ENCODE data around the gene UCK2.

UCK2 gene

GRCh38 chr1:165915932-165916348 lies 88.5 kb downstream of the UCK2 start:
- H3K9me2 ChIP-seq (replicated peaks; ENCODE audit: insufficient read depth, low read length): no peaks in the 10 kb centered on the region
- no peak for DNase-seq
- no peaks in the 10 kb centered on the region for H3K79me2 ChIP-seq (ENCODE audit: low read length)
- no peaks in the 10 kb centered on the region for H4K20me1 ChIP-seq (ENCODE audit: insufficient read depth, low read length)
- no peak overlapping the region for H3K27ac ChIP-seq (ENCODE audit: low read length)
- H3K4me3 ChIP-seq (ENCODE audit: low read length): no peak overlapping the region
- no peaks in the 10 kb centered on the region for H3K4me1 ChIP-seq (ENCODE audit: low read length)
- H2AFZ ChIP-seq (ENCODE audit: low read length): no peak overlapping the region
- no peak for TF ChIP-seq EZH2 (optimal IDR thresholded peaks at IDR 0.05; ENCODE audit: low read depth, low read length)
- no peak for TF ChIP-seq EZH2phosphoT487 (IDR thresholded peaks at IDR 0.05; ENCODE audit: low read length)
- TF ChIP-seq CTCF (IDR thresholded peaks at IDR 0.05; ENCODE audit: low read length): no peak
- H3F3A ChIP-seq (ENCODE audit: insufficient read depth, low read length): peaks cover 3% of the 10 kb centered on the region; the same call in 1 of the 2 replicates
- no peaks in the 10 kb centered on the region for H3K27me3 ChIP-seq (replicated peaks; ENCODE audit: insufficient read depth, low read length)
- H3K9me3 ChIP-seq (replicated peaks; ENCODE audit: insufficient read depth, low read length): no peaks in the 10 kb centered on the region
- no peaks in the 10 kb centered on the region for H3K36me3 ChIP-seq (replicated peaks; ENCODE audit: insufficient read depth, low read length)
- H3K9ac ChIP-seq (ENCODE audit: low read length): no peak overlapping the region
- no peak overlapping the region for H3K4me2 ChIP-seq (ENCODE audit: low read depth, low read length)

- no peaks in the 10 kb centered on the region for H4K20me1 ChIP-seq (ENCODE audit: insufficient read depth, low read length)
- no peak for TF ChIP-seq EZH2 (optimal IDR thresholded peaks at IDR 0.05; ENCODE audit: low read depth, low read length)
- TF ChIP-seq EZH2phosphoT487 (IDR thresholded peaks at IDR 0.05; ENCODE audit: low read length): no peak
- TF ChIP-seq CTCF (IDR thresholded peaks at IDR 0.05; ENCODE audit: low read length): no peak
- no peak overlapping the region for H3K9ac ChIP-seq (ENCODE audit: low read length)
- H3K36me3 ChIP-seq (replicated peaks; ENCODE audit: insufficient read depth, low read length): no peaks in the 10 kb centered on the region
- H3K4me1 ChIP-seq (ENCODE audit: low read length): no peaks in the 10 kb centered on the region
- no peaks in the 10 kb centered on the region for H3K79me2 ChIP-seq (ENCODE audit: low read length)
- no peak overlapping the region for H3K4me3 ChIP-seq (ENCODE audit: low read length)
- H3K27ac ChIP-seq (ENCODE audit: low read length): no peak overlapping the region
- no peaks in the 10 kb centered on the region for H3K27me3 ChIP-seq (replicated peaks; ENCODE audit: insufficient read depth, low read length)
- no peak overlapping the region for H2AFZ ChIP-seq (ENCODE audit: low read length)
- no peak overlapping the region for H3K4me2 ChIP-seq (ENCODE audit: low read depth, low read length)
- DNase-seq: no peak
- H3F3A ChIP-seq (ENCODE audit: insufficient read depth, low read length): peaks cover 3% of the 10 kb centered on the region; the same call in 1 of the 2 replicates
- no peaks in the 10 kb centered on the region for H3K9me2 ChIP-seq (replicated peaks; ENCODE audit: insufficient read depth, low read length)
- no peaks in the 10 kb centered on the region for H3K9me3 ChIP-seq (replicated peaks; ENCODE audit: insufficient read depth, low read length)
These were observed 89.8 kb downstream of the UCK2 start for GRCh38 chr1:165917166-165917565.

GRCh38 chr1:165924117-165924516 lies 96.7 kb downstream of the UCK2 start:
- no peak overlapping the region for H3K4me3 ChIP-seq (ENCODE audit: low read length)
- H2AFZ ChIP-seq (ENCODE audit: low read length): no peak overlapping the region
- peaks cover 11% of the 10 kb centered on the region; the same call in 1 of the 2 replicates for H3K4me1 ChIP-seq (ENCODE audit: low read length)
- no peaks in the 10 kb centered on the region for H3K79me2 ChIP-seq (ENCODE audit: low read length)
- no peak for TF ChIP-seq EZH2phosphoT487 (IDR thresholded peaks at IDR 0.05; ENCODE audit: low read length)
- no peak for TF ChIP-seq EZH2 (optimal IDR thresholded peaks at IDR 0.05; ENCODE audit: low read depth, low read length)
- TF ChIP-seq CTCF (IDR thresholded peaks at IDR 0.05; ENCODE audit: low read length): no peak
- no peaks in the 10 kb centered on the region for H3K27me3 ChIP-seq (replicated peaks; ENCODE audit: insufficient read depth, low read length)
- DNase-seq: no peak
- H3K9me2 ChIP-seq (replicated peaks; ENCODE audit: insufficient read depth, low read length): no peaks in the 10 kb centered on the region
- H3K9me3 ChIP-seq (replicated peaks; ENCODE audit: insufficient read depth, low read length): no peaks in the 10 kb centered on the region
- H3K27ac ChIP-seq (ENCODE audit: low read length): no peak overlapping the region
- no peak overlapping the region for H3K9ac ChIP-seq (ENCODE audit: low read length)
- H4K20me1 ChIP-seq (ENCODE audit: insufficient read depth, low read length): no peaks in the 10 kb centered on the region
- H3K4me2 ChIP-seq (ENCODE audit: low read depth, low read length): no peak overlapping the region
- H3F3A ChIP-seq (ENCODE audit: insufficient read depth, low read length): no peaks in the 10 kb centered on the region
- H3K36me3 ChIP-seq (replicated peaks; ENCODE audit: insufficient read depth, low read length): no peaks in the 10 kb centered on the region

All from MM.1S (cell line).